ENCODE data around the gene KIF1A.

GRCh38 chr2:240780023-240780700 is 39.9 kb downstream of the KIF1A start:
- TF ChIP-seq CTCF (IDR thresholded peaks at IDR 0.05) (no peak), POLR2A (IDR thresholded peaks at IDR 0.05) (no peak)

All from suprapubic skin (tissue), 3 donors.